HG03439 (cell line): ENCODE results near the gene TMEM132C.

Experiments used
- ATAC-seq: cut with Tn5 transposase; IDR thresholded peaks from one replicate; pipeline ENCODE4 v1.9.1; 2021; ENCODE audit warnings: mild to moderate bottlenecking, moderate library complexity; ENCODE audit not compliant: unreplicated experiment

Gene TMEM132C

DNA sequence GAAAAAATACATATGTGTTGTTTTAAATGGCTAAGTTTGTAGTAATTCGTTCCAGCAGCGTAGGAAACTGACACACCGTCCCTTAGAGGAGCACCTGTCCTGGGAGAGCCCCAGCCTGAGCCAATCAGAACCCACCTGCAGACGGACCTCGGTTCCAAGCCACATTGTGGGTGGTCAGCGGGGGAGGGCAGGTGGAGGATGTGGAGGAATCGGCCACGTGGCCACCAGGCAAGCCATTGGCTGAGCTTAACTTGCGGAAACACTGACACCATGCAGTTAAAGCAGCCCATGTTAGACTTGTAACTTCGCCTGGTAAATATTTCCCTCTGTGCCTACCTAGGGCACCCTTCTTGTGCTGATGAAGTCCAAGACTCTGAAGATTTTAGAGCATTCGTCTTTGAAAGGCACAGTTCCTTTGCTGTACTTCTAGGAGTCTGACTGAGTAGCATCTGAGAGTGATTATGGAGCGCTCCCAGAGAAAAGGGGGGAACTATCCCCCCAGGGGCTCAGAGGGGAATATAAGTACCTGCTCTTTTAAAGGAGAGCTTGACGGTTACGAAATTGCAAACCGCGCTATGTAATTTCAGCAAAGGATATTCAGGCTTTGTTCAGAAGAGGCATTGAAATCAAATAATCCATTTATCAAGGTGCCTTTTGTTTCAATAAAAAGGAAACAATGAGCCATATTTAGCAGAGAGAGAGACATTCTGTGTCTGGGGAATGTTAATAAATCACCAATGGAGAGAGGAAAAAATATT lies 135.7 kb downstream of the TMEM132C start:
- no peak for ATAC-seq

DNA sequence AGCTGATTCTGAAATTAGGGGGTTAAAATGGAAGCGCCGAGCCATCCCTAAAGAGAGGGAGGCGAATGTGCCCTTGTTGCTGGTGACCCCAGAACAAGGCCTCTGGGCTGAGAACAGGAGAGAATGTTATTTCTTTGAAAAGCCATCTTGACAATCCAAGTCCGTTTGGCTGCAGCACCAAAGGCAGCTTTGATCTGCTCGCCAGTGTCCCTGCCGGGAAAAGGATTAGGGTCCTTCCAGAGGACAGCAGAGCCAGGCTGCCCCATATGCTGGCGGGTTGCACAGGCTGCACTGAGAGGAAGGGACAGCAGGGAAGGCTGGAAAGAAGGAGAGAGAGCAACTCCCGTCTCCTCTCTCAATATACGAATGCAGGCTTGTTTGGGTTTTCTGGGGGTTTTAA lies 141.7 kb downstream of the TMEM132C start:
- ATAC-seq, result no peak

DNA sequence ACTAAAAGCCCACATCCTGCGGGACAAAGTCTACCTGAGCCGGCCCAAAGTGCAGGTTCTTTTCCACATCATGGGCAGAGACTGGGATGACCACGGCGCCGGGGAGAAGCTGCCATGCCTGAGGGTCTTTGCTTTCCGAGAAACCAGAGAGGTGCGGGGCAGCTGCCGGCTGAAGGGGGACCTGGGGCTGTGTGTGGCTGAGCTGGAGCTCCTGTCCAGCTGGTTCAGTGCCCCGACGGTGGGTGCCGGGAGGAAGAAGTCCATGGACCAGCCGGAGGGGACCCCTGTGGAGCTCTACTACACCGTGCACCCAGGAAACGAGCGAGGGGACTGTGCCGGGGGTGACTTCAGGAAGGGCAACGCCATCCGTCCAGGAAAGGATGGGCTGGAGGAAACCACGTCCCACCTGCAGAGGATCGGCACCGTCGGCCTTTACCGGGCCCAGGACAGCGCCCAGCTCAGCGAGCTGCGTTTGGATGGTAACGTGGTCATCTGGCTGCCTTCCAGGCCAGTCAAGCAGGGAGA lies 148.1 kb downstream of the TMEM132C start:
- no peak for ATAC-seq

DNA sequence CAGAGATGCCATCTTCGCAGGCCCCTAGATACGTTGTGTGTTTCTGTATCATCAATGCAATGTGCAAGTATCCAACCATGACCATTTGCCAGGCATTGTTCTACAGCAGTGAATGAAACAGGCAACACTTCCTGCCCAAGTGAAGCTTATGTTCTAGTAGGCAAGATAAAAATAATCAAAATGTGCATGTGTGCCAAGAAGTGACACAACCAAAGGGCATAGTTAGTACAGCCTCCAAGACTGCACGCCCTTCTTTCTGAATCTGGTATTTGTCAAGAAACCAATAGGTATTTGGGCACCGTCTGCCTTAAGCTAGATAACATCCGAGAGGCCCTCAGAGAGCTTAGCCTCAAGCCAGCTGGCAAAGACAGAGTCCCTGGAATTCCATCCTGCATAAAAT lies 152.0 kb downstream of the TMEM132C start:
- ATAC-seq, result no peak

DNA sequence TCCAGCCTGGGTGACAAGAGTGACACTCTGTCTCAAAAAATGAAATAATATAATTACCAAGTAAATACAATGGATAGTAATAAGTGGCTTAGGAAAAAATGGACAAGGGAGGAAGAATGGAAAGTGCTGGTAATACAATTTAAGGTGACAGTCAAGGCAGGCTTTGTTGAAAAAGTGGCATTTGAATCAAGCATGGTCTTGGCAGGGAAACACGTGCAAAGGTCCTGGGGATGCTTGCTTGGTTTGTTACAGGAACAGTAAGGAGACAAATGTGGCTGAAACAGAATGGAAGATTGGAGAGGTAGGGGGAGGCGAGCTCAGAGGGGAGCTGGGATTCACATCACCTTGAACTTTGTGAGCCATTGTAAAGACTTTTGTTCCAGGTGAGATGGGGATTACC lies 153.2 kb downstream of the TMEM132C start:
- ATAC-seq, result no peak

DNA sequence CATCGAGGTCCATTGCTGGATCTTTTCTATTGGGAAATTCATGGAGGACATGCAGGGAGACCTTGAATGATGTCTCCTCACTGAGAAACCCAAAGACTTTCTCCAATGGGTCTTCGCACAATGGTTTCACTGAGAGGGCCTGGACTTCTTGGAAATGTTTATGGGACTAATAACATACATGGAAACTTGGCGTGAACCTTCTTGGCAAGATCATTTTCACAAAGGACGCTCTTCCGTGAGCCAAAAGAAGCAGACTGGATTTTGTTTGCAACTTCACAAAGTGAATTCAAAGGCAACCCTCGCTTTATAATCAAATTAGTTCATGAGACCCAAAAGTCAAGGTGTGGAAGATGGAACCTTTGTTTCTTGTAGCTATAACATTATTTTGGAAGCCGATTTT lies 154.4 kb downstream of the TMEM132C start:
- ATAC-seq, result no peak

DNA sequence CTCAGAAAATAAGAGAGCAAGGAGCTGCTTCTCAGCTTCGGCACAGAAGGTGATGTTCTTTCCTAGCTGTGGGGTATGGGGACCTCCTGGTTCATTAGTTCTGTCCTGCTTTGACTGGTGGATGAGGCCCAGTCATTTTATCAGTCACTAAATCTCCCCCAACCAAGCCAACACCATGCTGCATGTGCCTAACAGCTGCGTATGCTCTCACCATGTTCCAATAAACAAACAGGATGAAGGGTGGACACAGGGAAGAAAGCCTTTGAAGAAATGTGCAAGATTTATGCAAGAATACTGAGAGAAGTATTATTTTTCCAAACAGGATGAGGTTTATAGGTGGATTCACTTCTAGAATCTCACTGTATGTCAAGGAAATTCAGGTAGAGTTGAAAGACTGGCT lies 156.2 kb downstream of the TMEM132C start:
- no peak for ATAC-seq

DNA sequence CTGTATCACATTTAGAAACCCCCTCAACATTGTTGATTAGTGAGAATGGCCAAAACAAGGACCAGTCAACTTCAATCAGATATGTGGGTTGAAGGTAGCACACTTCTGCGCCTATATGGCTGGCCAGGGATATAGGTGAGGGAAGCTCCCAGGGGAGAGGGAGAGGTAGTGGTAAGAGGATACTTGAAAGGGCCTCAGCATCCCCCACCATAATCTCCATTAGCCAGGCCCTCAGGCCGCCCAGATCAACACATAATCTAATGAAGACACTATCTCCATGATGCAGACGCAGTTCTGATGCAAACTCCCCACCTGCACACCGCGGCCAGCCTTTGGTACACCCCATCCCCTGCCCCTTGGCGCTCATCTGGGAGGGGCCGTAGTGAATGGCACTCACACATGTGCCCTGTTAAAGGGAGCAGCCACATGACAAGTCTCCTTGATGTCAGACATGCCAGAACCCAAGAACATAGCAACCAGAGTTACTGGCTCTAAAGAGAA lies 158.0 kb downstream of the TMEM132C start:
- ATAC-seq, result no peak

DNA sequence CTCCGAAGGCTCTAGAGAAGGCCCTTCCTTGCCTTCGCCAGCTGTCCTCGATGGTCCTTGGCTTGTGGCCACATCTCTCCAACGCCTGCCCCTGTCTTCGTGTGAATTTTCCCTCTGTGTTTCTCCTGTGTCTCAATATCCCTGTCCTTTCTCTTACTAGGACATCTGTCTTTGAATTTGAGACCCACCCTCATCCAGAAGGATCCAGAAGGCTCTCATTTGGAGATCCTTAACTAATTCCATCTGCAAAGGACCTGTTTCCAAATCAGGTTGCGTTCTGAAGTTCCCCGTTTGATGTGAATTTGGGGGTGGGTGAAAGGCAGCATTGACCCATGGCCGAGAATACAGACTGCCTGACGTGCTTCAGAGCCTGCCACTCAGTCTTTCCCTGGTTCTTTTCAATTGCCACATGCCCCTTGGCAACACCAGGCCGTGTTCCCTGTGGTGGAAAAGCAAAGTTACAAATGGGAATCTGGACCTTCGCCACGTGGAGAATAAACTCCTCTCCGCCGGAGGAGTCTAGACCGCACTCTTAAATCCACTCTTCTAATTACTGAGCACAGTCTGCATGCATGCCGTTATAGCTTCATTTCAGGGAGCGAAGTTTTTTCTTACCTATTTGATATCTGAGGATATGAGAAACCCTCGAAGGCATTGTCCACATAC lies 158.8 kb downstream of the TMEM132C start:
- no peak for ATAC-seq

DNA sequence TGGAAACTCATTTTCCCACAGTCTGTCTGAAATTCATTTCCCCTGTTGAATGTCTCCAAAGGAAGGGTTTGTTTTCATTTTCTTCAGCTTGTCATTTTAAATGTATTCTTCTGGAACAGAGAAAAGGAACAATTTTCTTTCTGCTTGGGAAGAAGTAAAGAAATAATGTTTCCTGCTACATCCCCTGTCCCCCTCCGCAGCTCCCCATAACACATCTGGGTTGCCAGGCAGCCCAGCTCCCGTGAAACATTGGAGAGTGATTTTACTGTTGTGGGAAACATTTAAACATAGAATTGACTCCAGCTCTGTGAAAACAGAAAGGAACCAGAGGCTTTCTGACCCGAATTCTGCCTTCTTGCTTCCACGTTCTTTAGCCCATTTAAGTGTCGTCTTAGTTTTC lies 159.5 kb downstream of the TMEM132C start:
- ATAC-seq, result no peak

DNA sequence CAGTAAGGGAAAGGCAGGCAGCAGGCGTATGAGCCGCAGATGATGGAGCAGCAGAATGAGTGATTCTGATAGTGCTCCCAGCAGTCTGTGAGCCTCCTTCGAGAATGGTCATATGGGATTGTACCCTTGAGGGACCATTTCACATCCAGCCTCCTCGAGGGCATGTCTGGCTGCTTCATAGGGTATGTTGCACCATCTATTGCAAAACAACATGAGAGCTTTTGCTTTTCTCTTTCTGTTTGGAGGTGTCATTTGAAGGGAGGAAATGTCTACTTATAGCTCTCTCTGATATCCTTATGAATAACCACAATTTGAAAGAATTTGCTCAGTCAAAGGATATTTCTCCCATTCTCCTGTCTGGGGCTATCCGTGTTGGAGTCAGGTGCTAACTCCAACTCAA lies 172.8 kb downstream of the TMEM132C start:
- no peak for ATAC-seq

DNA sequence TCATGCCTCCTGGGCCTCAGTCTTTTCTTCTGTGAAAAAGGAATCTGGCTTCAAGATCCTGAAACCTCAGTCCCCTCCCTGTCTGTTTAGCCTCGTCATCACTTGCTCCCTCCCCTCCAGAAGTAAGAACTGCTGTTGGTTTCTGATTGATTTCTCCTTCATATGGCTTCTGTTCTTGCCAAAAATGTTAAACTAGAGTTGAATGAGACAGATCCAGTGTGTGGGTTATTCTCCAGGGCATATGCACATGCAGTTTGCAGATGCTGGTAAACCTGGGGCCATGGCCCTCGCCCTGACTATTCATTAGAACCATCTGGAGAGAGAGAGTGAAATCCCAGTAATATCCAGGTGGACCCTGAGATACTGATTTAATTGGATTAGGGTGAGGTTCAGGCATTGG lies 175.1 kb downstream of the TMEM132C start:
- no peak for ATAC-seq

DNA sequence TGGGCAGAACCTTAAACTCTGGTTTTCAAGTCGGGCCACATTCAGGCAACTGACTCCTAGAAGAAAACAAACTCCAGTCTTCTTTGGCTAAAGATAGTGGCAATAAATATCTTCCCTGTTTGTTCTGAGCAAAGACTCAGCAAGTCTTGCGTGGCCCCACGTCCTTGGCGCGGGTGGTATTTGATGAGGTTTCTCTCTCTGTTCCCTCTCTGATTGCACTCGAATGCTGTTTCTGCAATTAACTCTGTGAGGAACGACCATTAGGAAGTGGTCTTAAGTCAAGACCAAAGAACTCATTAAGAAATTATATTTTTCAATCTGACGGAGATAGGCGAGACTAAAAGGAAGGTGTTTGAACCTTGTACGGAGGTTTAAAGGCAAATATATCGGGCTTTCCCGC lies 177.6 kb downstream of the TMEM132C start:
- no peak for ATAC-seq

DNA sequence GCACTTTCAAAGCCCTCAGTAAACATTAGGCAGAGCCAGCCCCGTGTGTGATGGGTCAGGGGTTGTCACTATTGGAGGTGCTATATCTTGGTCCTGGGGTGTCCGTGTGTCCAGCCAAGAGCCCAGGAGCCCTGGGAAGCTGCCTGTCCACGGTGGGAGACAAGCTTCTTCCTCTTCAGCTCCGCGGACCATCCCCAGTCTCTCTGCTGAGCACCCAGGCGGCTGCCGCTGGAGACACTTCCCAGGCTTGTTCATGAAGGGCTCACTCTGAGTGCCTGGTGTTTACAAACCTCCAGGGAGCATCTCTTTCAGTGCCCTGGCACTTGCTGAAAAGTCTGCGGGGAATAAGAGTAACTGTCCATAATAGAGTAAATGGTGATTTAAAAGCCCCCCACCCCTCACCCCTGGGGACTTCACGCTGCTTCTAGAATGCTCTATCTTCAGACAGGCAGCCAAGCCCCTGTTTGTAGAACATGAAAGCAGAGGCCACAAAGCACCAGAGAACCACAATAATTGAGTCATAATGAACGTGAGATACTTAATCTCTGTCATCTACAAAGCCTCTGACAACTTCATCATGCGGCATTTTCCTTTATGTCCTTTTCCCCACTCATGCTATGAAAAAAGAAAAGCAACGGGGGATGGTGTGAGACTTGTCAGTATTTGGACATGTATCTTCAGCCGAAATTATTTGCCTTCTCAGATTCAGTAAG lies 178.6 kb downstream of the TMEM132C start:
- ATAC-seq, result no peak

DNA sequence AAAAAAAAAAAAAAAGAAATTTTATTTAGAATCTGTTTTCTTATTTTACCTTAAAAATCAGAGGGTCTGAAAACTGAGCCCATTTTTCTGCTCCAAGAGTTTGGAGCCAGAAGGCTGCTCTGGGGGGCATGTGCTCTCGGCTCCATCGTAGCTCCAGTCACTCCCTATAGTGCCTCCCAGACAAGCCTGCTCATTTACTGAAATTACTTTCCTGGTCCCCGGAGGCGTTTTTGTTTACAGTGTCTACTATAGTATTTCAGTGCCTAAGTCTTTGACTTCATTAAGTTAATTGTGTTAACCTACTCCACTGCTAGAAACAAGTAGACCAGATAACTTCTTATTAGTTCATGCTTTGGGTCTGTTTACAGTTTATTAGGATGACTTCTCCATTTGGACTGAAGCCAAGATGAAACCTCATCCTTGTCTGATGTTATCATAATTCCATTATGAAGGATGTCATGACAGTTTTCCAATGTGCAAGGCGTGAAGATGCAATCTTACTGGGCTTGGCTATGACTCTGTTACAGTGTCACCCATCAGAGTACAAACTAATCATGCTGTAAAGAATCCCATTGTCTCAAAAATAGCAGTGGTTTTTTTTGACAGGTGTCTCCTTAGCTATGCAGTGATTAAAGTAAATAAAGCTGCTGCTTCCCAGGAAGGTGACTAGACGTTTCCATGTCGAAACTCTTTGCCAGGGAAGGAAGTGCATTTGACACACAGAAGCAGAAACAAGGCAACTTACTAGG lies 182.3 kb downstream of the TMEM132C start:
- ATAC-seq, result no peak

DNA sequence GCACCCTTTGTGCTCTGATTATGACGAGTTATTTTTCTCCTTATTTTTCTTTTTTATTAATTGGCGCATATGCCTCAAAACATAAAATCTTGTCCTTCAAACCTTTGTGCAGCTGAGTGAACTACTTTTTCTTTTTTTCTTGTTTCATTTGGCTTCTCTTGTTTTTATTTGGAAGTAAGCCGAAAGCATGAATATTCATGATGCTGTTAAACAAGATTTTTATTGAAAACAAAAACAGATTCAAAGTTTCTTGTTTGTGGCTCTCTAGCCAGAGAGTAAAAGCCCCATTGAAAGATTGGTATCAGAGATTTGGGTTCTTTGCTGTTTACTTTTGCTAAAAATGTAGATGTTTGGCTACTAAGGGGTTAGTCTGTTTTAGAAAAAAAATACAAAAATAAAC lies 183.8 kb downstream of the TMEM132C start:
- no peak for ATAC-seq

DNA sequence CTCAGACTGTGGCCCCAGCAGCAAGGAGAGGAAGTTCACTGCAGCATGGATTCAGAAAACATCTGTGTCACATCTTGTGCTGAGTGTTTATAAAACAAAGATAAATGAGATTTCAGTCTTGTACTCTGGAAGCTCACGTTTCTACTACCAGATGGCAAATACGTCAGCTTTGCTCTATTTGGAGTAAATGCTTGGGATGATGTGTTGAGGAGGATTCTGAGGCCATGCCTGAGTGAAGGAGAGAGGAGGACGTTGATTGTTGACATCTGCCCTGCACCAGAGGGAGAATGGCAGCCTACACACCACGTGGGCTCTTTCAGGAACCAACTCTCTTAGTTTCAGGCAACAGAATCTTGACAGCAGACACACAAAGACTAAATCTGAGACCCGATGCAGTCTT lies 188.9 kb downstream of the TMEM132C start:
- no peak for ATAC-seq

DNA sequence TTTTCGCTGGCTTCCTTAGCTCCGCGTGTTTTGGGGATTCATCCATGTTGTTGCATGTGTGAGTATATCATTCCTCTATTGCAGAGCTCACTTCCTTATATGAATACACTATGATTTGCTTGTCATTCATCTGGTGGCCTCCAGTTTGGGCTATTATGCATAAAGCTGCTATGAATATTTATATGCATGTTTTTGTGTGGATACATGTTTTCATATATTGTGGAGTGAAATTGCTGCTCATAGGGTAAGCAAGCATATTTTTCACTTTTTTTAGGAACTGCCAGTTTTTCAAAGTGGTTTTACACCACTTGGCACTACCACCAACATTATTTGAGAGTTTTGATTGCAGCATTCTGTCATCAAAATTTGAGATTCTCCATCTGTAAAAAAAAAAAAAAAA lies 190.0 kb downstream of the TMEM132C start:
- no peak for ATAC-seq

DNA sequence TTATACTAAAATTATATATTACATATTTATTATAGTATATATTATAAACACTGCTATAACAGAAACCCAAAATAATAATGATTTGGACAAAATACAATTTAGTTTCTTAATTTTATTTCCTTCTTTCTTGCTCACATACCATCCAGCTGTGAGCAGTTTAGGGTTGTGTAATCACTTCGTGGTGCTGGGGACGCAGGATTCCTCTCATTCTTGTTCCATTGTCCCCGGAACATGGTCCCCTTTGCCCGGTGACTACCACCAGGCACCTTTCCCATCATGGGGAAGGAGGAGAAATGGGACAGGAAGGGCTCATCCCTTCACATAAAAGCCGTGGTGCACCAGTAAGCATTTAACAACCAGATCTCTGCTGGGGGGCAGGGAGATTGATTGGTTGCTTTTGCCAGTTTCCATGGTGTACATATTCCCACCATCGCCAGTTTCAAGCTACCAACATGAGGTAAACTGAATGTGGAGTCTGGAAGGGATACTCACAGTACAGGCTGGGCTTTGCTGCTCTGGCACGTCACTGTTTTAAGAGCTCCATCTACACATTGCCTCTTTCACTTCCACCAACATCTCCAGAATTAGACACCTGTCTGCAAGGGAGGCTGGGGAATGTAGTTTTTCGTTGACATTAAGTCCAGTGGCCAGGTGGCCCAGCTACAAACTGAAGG lies 191.5 kb downstream of the TMEM132C start:
- ATAC-seq, result no peak

DNA sequence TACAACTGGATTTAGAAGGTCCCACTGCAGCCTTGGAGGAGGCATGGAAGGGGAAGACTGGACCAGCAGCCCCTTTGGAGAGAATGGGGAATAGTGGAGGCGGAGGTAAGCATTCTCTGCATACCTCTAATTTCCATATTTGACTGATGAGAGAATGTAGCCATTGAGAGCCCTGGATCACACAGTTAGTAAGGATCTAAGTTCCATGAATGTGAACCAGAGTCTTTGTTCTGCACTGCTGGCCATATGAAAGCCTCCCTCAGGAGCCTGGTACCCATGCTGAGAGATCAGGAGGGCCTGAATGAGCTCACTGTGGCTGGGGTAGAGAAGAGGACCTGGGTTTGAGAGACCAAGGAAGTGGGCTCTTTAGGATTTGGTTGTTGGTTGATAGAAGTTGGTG lies 192.1 kb downstream of the TMEM132C start:
- ATAC-seq, result no peak
